Gastrocnemius medialis (tissue), 4 donors: ENCODE measurements around the gene VPS54. TPM values are rescaled to one million over a fixed set of nuclear protein-coding genes. Genes with fewer than 3 reads are reported as not detected.

Source experiments
- ATAC-seq, 2 donors: fragments of 150-250 bp; one replicate each; pipeline ENCODE4 v1.9.1; 2016
- DNase-seq, 2 donors: peaks; one replicate each; pipeline ENCODE4 v3.0.0-alpha.2; 2019
- H3K27ac ChIP-seq, 4 donors: fragments of 200-600 bp; sonication (generic); 1 replicate in 1 of 4; 2 replicates in 3 of 4; pipeline ENCODE4 v1.5.1; 2016 to 2018; ENCODE audit warnings: mild to moderate bottlenecking in 2 of 4, moderate library complexity in 1 of 4
- H3K27me3 ChIP-seq, 3 donors: fragments of 200-600 bp; sonication (generic) in 2 of 3; 1 replicate in 1 of 3; 2 replicates in 2 of 3; pipeline versions ENCODE4 v1.5.1 to v1.6.0; 2016 to 2019; ENCODE audit warnings: mild to moderate bottlenecking in 1 of 3, moderate library complexity in 1 of 3
- H3K36me3 ChIP-seq, 2 donors: fragments of 200-600 bp; sonication (generic) in 1 of 2; one replicate each; pipeline ENCODE4 v1.5.1; 2017 to 2018
- H3K4me1 ChIP-seq, 2 donors: fragments of 200-600 bp; sonication (generic) in 1 of 2; one replicate each; pipeline ENCODE4 v1.5.1; 2016 to 2017; ENCODE audit warnings: mild to moderate bottlenecking in 2 of 2
- H3K4me3 ChIP-seq, 4 donors: fragments of 200-600 bp; sonication (generic) in 3 of 4; 1 replicate in 1 of 4; 2 replicates in 3 of 4; pipeline ENCODE4 v1.5.1; 2016 to 2019; ENCODE audit warnings: mild to moderate bottlenecking in 2 of 4
- H3K9me3 ChIP-seq, 3 donors: fragments of 200-600 bp; sonication (generic) in 2 of 3; 1 replicate in 1 of 3; 2 replicates in 2 of 3; pipeline ENCODE4 v1.5.1; 2016 to 2019
- POLR2A ChIP-seq, 2 donors: fragments of 450-650 bp; IDR thresholded peaks; one replicate each; pipeline ENCODE4 v1.6.1; 2017; ENCODE audit warnings: antibody characterized with exemption in 2 of 2, mild to moderate bottlenecking in 2 of 2, moderate library complexity in 2 of 2
- in situ Hi-C, 4 donors: fragments of 200-750 bp; cut with MboI; loops; one replicate each; pipeline versions ENCODE4 v1.15.0 to v1.8.0; 2017; ENCODE audit warnings: low sequenced_read_pairs in 4 of 4
- intact Hi-C: fragments of 100-400 bp; cut with DNase I; formaldehyde crosslinking; loops from one replicate; pipeline ENCODE4 v1.15.1; 2023; ENCODE audit warnings: low total_unique reads
- total RNA-seq, 4 donors: library from RNA; depleted of rRNA; stranded (reverse); fragments of >200 nt; gene quantifications; one replicate each; pipeline versions ENCODE4 v1.1.0 to v1.2.3, GENCODE V29; 2016
- TF ChIP-seq, protein P1 (sequence below), 5 experiments: fragments of 450-650 bp in 3 of 5; fragments of 200-600 bp in 2 of 5; sonication (generic) in 2 of 5; IDR thresholded peaks in 4 of 5; conservative IDR thresholded peaks in 1 of 5; 1 replicate in 4 of 5; 2 replicates in 1 of 5; pipeline ENCODE4 v1.5.1; 2016 to 2019; ENCODE audit warnings: antibody characterized with exemption in 5 of 5, mild to moderate bottlenecking in 3 of 5, moderate library complexity in 3 of 5

VPS54 gene
- total RNA-seq, 4 donors from 2014 or later: 7.9 to 12.4 (median 9.8) TPM

DNA sequence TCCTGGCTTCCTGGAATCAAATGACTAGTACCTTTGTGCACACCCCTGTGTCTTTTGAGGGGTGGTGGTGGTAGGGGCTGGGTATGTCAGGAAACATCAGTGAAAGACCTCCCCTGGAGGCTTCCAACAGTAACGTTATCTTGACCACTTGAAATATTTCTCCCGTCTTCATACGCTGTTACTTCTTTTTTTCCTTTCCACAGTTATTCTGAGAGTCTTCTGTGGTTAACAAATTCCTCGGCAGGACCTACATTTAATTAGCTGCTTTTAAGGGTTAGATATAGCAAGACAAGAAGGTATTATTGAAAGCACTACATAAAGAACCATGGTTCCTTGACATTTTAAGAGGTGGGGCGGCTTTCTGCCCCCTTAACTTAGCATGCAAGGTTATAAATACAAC, 142.9 kb downstream of the VPS54 start:
- in situ Hi-C loops: loop anchor here in 1 of 4 donors (25.0 kb wide), 1 partner anchor 289 kb away; the partner anchor contains the start of genes MDH1 and WDPCP
- ATAC-seq (no peak), DNase-seq (no peak)
- Histone ChIP-seq H3K27me3 (no peaks in the 10 kb centered on the region), H3K4me3 (no peak overlapping the region), H3K4me1 (peaks cover 55 to 65% of the 10 kb centered on the region in 2 donors), H3K36me3 (peaks cover 0 to 15% of the 10 kb centered on the region in 2 donors), H3K27ac (peak overlapping the region; percentile 40 to 83 (median 52)), H3K9me3 (no peaks in the 10 kb centered on the region)
- intact Hi-C loops: no loop called here
- TF ChIP-seq, protein P1, sequence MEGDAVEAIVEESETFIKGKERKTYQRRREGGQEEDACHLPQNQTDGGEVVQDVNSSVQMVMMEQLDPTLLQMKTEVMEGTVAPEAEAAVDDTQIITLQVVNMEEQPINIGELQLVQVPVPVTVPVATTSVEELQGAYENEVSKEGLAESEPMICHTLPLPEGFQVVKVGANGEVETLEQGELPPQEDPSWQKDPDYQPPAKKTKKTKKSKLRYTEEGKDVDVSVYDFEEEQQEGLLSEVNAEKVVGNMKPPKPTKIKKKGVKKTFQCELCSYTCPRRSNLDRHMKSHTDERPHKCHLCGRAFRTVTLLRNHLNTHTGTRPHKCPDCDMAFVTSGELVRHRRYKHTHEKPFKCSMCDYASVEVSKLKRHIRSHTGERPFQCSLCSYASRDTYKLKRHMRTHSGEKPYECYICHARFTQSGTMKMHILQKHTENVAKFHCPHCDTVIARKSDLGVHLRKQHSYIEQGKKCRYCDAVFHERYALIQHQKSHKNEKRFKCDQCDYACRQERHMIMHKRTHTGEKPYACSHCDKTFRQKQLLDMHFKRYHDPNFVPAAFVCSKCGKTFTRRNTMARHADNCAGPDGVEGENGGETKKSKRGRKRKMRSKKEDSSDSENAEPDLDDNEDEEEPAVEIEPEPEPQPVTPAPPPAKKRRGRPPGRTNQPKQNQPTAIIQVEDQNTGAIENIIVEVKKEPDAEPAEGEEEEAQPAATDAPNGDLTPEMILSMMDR (IDR thresholded peaks at IDR 0.05 in 4 of 5, conservative IDR thresholded peaks at IDR 0.05 in 1 of 5): no peak
- TF ChIP-seq POLR2A (IDR thresholded peaks at IDR 0.05): no peak

GRCh38 chr2:63875559-63876245, 143.5 kb downstream of the VPS54 start:
- H3K36me3 ChIP-seq: peaks cover 0 to 15% of the 10 kb centered on the region in 2 donors
- peak overlapping the region; percentile 40 to 83 (median 52) for H3K27ac ChIP-seq
- H3K27me3 ChIP-seq: no peaks in the 10 kb centered on the region
- in situ Hi-C loops (loop anchor here in 1 of 4 donors (25.0 kb wide), 1 partner anchor 288 kb away; the partner anchor contains the start of genes MDH1 and WDPCP), intact Hi-C loops (no loop called here)
- TF ChIP-seq POLR2A (IDR thresholded peaks at IDR 0.05): no peak
- TF ChIP-seq, protein P1 (IDR thresholded peaks at IDR 0.05 in 4 of 5, conservative IDR thresholded peaks at IDR 0.05 in 1 of 5): no peak
- H3K9me3 ChIP-seq: no peaks in the 10 kb centered on the region
- DNase-seq (no peak), ATAC-seq (peak; percentile 30 to 50)
- H3K4me3 ChIP-seq: no peak overlapping the region
- H3K4me1 ChIP-seq: peaks cover 59 to 66% of the 10 kb centered on the region in 2 donors

DNA sequence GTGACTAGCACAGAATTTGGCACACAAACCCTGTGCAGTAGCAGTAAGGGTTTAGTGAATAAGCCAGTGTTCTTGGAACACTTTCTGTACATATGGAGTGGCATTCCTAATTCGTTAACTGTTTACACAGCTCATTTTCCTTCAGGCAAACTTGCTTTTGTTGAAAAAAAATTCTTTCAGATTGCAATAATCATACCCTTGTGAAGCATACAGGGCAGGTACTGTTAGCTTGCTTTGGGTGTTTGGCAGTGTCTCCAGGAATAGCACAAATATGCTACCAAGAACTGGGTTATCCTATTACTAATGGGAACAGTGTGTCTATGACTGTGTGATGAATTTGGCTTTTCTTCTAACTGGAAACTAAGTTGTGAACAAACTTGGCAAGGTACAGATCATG, 144.1 kb downstream of the VPS54 start:
- H3K4me3 ChIP-seq: no peak overlapping the region
- no peak for TF ChIP-seq POLR2A (IDR thresholded peaks at IDR 0.05)
- TF ChIP-seq, protein P1 (IDR thresholded peaks at IDR 0.05 in 4 of 5, conservative IDR thresholded peaks at IDR 0.05 in 1 of 5): no peak
- DNase-seq (no peak), ATAC-seq (peak; percentile 28 to 58)
- H3K27me3 ChIP-seq: no peaks in the 10 kb centered on the region
- H3K4me1 ChIP-seq: peaks cover 62 to 66% of the 10 kb centered on the region in 2 donors
- in situ Hi-C loops (loop anchor here in 1 of 4 donors (25.0 kb wide), 1 partner anchor 288 kb away; the partner anchor contains the start of genes MDH1 and WDPCP), intact Hi-C loops (no loop called here)
- H3K36me3 ChIP-seq: peaks cover 0 to 15% of the 10 kb centered on the region in 2 donors
- no peaks in the 10 kb centered on the region for H3K9me3 ChIP-seq
- peak overlapping the region; percentile 40 to 83 (median 52) for H3K27ac ChIP-seq

- DNase-seq (no peak), ATAC-seq (no peak)
- Histone ChIP-seq H3K4me1 (peaks cover 64 to 66% of the 10 kb centered on the region in 2 donors), H3K4me3 (no peak overlapping the region), H3K9me3 (no peaks in the 10 kb centered on the region), H3K27me3 (no peaks in the 10 kb centered on the region), H3K27ac (peak overlapping the region; percentile 40 to 83 (median 52)), H3K36me3 (peaks cover 0 to 15% of the 10 kb centered on the region in 2 donors)
- intact Hi-C loops: no loop called here
- in situ Hi-C loops: loop anchor here in 2 of 4 donors (25.0 kb wide), 2 partner anchors 187 to 287 kb away; partner anchors contain the start of genes MDH1 (in 1 of the 2) and WDPCP (in 1 of the 2)
- TF ChIP-seq, protein P1 (IDR thresholded peaks at IDR 0.05 in 4 of 5, conservative IDR thresholded peaks at IDR 0.05 in 1 of 5): no peak
- no peak for TF ChIP-seq POLR2A (IDR thresholded peaks at IDR 0.05)
Measured at GRCh38 chr2:63874204-63875130, 144.8 kb downstream of the VPS54 start.
